HG03520 (cell line): ENCODE measurements around the gene SELENON.
A peak's percentile ranks its signal among the peaks of the same experiment; 100 is the strongest.

Experiments used
- ATAC-seq: cut with Tn5 transposase; IDR thresholded peaks from one replicate; pipeline ENCODE4 v1.9.1; 2021; ENCODE audit warnings: mild to moderate bottlenecking, moderate library complexity; ENCODE audit not compliant: unreplicated experiment

SELENON gene

GRCh38 chr1:25856856-25857255 is 56.9 kb downstream of the SELENON start:
- no peak for ATAC-seq

DNA sequence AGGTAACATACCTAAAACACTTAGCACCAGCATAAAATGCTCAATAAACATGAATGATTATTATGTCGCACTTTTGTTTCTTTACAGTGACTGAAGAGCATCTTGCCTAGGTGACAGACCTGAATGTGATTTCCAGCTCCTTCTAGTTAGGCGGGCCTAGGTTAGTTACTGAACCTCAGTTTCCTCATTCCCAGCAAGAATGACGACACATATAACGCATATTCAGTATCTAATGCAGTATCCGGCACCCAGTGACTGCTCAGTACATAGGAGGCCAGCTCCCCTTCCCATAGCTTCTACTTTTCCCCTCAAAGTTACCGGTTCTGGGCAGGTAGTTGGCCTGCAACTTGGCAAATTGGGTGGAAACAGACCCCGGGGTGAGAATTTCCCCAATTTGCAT is 58.5 kb downstream of the SELENON start:
- ATAC-seq = no peak

DNA sequence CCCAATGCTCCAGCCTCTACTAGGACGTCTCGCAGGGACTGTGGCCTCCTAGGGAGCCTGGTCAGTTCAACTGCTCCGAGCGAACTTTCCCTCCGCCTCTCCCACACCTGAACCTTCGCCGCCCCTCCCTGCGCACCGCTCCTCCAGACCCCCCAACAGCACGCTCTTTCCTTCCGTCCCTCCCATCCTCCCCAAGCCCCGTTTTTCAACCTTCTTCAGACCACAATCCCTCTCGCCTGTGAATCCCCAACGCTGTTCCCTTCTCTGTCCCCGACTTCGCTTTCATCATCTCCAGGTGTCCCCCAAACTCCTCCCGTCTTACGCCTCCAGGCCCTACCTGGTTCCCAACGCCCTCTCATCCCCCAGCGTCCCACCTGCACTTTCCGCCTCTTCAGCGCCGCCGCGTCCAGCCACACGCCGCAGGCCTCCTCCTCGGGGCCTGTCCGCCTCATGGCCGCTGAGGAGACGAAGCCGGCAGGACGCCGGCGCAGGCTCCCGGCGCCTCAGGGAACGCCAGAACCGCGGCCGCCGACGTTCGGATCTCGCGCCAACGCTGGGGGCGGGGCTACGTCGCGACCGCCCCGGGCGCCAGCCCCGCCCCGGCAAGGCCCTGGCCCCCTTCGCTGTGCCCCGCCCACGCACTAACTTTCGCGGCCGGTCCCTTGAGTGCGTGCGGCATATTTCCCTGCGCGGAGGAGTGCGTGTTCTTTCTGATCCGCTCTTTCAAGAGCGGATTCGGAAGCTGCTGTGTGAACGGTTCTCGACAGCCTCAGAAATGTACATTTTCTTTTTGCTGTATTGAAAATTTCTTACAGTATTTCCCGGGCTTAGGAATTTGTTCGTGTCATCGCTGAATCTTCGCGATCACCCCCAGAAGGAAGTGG is 59.2 kb downstream of the SELENON start, which contains the start of gene AUNIP:
Gene AUNIP (minus strand): TSS at position 552 of the 884 bp plus-strand sequence. CDS start 100 bp downstream, at position 452.
- peak; percentile 82 for ATAC-seq

- no peak for ATAC-seq
Observed at GRCh38 chr1:25861316-25862286, 61.6 kb downstream of the SELENON start.

- ATAC-seq = no peak
Observed at GRCh38 chr1:25862785-25863485, 62.9 kb downstream of the SELENON start.

GRCh38 chr1:25863486-25864262 is 63.7 kb downstream of the SELENON start:
- no peak for ATAC-seq

- ATAC-seq = no peak
Observed at GRCh38 chr1:25864434-25864833, 64.4 kb downstream of the SELENON start.

- no peak for ATAC-seq
Observed at GRCh38 chr1:25866288-25866687, 66.3 kb downstream of the SELENON start.

DNA sequence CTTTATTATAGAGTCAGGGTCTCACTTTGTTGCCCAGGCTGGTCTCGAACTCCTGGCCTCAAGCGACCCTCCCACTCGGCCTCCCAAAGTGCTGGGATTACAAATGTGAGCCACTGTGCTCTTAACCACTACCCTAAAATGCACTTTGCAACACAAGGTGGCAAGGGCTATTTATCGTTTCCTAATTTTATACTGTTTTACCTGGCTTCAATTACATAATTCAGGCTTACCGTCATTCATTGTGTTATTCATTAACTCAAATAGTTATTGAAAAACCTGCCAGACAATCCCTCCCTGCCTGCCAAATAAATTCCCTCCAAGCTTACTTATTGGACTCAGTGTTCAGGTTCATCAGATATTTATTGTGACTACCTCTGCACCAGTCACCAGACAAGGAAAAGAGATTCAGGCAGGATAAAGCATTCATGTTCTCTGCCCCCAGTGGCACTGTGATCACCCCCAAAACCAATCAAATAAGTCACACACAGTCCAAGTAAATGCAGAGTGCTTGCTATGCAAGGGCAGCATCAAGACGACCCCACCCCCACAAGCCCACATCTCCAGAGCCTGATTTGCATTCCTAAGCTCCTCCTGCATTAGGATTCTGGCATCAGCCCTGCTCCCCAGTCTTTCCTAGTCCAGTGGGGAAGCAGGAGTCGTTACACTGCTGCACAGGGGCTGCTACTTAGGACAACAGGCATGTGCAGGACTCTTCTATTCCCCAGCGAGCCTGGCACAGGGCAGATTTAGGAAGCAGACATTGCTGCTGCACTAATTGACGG is 67.4 kb downstream of the SELENON start:
- ATAC-seq = no peak
